ENCODE measurements around the gene TMEM82. TPM values are rescaled to one million over a fixed set of nuclear protein-coding genes. Genes with fewer than 3 reads are reported as not detected.

TMEM82 gene
- total and polyA plus RNA-seq, 2 of the 13 experiments (the other 11 are each of a cell fraction or from before 2014, with no cell fraction given): 0.24 to 0.97 TPM

DNA sequence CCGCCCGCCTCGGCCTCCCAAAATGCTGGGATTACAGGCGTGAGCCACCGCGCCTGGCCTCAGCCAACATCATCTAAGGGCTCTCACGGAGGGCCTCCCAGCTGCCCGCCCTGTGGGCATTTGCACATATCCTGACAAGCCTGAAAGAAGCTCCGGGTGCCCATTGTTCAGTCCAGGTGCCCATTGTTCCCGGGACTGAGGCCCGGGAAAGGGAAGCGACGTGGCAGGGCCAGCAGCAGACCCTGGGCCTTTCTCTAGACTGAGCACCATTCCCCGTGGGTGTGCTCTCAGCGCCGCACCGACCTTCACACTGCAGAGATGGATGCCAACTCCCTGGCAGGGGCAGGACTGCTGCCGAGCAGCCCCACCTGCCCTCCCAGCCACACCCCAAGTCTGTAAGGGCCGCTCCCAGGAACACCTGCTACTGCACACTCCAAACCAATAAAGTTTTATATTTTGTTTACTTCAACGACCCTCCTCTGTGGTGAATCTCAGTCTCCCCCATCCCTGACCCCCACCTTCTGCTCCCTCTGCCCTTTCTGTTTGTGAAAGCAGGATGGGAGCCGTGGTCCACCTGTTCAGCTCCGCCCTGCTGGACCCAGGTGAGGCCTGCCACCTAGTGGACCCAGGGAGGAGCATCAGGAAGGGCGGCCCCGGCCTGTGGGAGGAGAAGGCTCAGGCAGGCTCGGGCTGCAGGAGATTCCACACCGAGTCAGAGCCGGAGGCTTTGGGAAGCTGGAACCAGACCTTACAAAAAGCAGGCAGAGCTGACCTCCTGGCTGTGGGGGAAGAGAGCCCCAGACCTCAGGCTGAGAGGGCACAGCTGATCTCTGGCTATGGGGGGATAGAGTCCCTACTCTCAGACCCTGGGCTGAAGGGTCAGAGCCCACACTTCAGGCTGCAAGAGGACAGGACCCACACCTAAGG, 1.1 kb upstream of the TMEM82 start (continued):
- TF ChIP-seq, protein P1, sequence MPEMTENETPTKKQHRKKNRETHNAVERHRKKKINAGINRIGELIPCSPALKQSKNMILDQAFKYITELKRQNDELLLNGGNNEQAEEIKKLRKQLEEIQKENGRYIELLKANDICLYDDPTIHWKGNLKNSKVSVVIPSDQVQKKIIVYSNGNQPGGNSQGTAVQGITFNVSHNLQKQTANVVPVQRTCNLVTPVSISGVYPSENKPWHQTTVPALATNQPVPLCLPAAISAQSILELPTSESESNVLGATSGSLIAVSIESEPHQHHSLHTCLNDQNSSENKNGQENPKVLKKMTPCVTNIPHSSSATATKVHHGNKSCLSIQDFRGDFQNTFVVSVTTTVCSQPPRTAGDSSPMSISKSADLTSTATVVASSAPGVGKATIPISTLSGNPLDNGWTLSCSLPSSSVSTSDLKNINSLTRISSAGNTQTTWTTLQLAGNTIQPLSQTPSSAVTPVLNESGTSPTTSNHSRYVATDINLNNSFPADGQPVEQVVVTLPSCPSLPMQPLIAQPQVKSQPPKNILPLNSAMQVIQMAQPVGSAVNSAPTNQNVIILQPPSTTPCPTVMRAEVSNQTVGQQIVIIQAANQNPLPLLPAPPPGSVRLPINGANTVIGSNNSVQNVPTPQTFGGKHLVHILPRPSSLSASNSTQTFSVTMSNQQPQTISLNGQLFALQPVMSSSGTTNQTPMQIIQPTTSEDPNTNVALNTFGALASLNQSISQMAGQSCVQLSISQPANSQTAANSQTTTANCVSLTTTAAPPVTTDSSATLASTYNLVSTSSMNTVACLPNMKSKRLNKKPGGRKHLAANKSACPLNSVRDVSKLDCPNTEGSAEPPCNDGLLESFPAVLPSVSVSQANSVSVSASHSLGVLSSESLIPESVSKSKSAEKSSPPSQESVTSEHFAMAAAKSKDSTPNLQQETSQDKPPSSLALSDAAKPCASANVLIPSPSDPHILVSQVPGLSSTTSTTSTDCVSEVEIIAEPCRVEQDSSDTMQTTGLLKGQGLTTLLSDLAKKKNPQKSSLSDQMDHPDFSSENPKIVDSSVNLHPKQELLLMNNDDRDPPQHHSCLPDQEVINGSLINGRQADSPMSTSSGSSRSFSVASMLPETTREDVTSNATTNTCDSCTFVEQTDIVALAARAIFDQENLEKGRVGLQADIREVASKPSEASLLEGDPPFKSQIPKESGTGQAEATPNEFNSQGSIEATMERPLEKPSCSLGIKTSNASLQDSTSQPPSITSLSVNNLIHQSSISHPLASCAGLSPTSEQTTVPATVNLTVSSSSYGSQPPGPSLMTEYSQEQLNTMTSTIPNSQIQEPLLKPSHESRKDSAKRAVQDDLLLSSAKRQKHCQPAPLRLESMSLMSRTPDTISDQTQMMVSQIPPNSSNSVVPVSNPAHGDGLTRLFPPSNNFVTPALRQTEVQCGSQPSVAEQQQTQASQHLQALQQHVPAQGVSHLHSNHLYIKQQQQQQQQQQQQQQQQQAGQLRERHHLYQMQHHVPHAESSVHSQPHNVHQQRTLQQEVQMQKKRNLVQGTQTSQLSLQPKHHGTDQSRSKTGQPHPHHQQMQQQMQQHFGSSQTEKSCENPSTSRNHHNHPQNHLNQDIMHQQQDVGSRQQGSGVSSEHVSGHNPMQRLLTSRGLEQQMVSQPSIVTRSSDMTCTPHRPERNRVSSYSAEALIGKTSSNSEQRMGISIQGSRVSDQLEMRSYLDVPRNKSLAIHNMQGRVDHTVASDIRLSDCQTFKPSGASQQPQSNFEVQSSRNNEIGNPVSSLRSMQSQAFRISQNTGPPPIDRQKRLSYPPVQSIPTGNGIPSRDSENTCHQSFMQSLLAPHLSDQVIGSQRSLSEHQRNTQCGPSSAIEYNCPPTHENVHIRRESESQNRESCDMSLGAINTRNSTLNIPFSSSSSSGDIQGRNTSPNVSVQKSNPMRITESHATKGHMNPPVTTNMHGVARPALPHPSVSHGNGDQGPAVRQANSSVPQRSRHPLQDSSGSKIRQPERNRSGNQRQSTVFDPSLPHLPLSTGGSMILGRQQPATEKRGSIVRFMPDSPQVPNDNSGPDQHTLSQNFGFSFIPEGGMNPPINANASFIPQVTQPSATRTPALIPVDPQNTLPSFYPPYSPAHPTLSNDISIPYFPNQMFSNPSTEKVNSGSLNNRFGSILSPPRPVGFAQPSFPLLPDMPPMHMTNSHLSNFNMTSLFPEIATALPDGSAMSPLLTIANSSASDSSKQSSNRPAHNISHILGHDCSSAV (CRISPR knock-in tag; IDR thresholded peaks at IDR 0.05; ENCODE audit: borderline replicate concordance): no peak
- TF ChIP-seq ZBTB38 (CRISPR knock-in tag; IDR thresholded peaks at IDR 0.05) (peak; percentile 41; the same call in 1 of the 2 replicates), ZGPAT (CRISPR knock-in tag; IDR thresholded peaks at IDR 0.05) (no peak), SETDB1 (CRISPR knock-in tag; IDR thresholded peaks at IDR 0.05; ENCODE audit: borderline replicate concordance) (no peak), WIZ (CRISPR knock-in tag; IDR thresholded peaks at IDR 0.05) (no peak), BRCA1 (CRISPR knock-in tag; IDR thresholded peaks at IDR 0.05) (no peak), ATF2 (CRISPR knock-in tag; IDR thresholded peaks at IDR 0.05) (peak; percentile 50; the same call in 1 of the 2 replicates), CHD4 (IDR thresholded peaks at IDR 0.05; ENCODE audit: borderline replicate concordance, low read length) (0 out of 2 replicates have a peak, but pooled peaks have one; percentile 22)
- TF ChIP-seq, protein P2, sequence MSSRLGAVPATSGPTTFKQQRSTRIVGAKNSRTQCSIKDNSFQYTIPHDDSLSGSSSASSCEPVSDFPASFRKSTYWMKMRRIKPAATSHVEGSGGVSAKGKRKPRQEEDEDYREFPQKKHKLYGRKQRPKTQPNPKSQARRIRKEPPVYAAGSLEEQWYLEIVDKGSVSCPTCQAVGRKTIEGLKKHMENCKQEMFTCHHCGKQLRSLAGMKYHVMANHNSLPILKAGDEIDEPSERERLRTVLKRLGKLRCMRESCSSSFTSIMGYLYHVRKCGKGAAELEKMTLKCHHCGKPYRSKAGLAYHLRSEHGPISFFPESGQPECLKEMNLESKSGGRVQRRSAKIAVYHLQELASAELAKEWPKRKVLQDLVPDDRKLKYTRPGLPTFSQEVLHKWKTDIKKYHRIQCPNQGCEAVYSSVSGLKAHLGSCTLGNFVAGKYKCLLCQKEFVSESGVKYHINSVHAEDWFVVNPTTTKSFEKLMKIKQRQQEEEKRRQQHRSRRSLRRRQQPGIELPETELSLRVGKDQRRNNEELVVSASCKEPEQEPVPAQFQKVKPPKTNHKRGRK (CRISPR knock-in tag; IDR thresholded peaks at IDR 0.05): no peak
